RWPE2 (cell line): ENCODE measurements around the gene TINCR.

ENCODE experiments used
- ATAC-seq: fragments of 200-7000 bp; cut with Tn5 transposase; 3 replicates; pipeline ENCODE4 v1.9.1; 2021; ENCODE audit warnings: low read depth
- DNase-seq: peaks from one replicate; pipeline ENCODE4 v3.0.0-alpha.2; 2020; ENCODE audit warnings: low spot score
- H3K27ac ChIP-seq: fragments of 450-650 bp; 2 replicates; pipeline ENCODE4 v1.5.1; 2017; ENCODE audit warnings: mild to moderate bottlenecking; ENCODE audit not compliant: poor library complexity, severe bottlenecking
- H3K27me3 ChIP-seq: fragments of 250-450 bp; sonication (Bioruptor Pico); 2 replicates; pipeline ENCODE4 v1.5.1; 2021; ENCODE audit warnings: mild to moderate bottlenecking, moderate library complexity; ENCODE audit not compliant: insufficient read depth, poor library complexity, severe bottlenecking
- H3K36me3 ChIP-seq: fragments of 250-450 bp; sonication (Bioruptor Pico); 2 replicates; pipeline ENCODE4 v1.5.1; 2020; ENCODE audit warnings: low read depth, mild to moderate bottlenecking, moderate library complexity
- H3K4me1 ChIP-seq: fragments of 250-450 bp; sonication (Bioruptor Pico); 2 replicates; pipeline ENCODE4 v1.5.1; 2021; ENCODE audit warnings: mild to moderate bottlenecking, moderate library complexity; ENCODE audit not compliant: insufficient read depth, poor library complexity, severe bottlenecking
- H3K4me3 ChIP-seq: fragments of 250-450 bp; sonication (Bioruptor Pico); 2 replicates; pipeline ENCODE4 v1.5.1; 2021; ENCODE audit warnings: mild to moderate bottlenecking, moderate library complexity; ENCODE audit not compliant: severe bottlenecking
- H3K9me3 ChIP-seq: fragments of 250-450 bp; sonication (Bioruptor Pico); 2 replicates; pipeline ENCODE4 v1.5.1; 2021; ENCODE audit warnings: mild to moderate bottlenecking, moderate library complexity; ENCODE audit not compliant: severe bottlenecking
- CTCF ChIP-seq: fragments of 450-650 bp; IDR thresholded peaks from one replicate; pipeline ENCODE4 v1.5.1; 2017; ENCODE audit warnings: mild to moderate bottlenecking, moderate library complexity; ENCODE audit not compliant: poor library complexity, severe bottlenecking

The TINCR gene

GRCh38 chr19:5579286-5579685 is 11.5 kb upstream of the TINCR start:
- ATAC-seq (no peak), DNase-seq (no peak)
- Histone ChIP-seq H3K27ac (no peak overlapping the region), H3K4me1 (peaks cover 5% of the 10 kb centered on the region), H3K4me3 (no peak overlapping the region), H3K27me3 (no peaks in the 10 kb centered on the region), H3K9me3 (no peaks in the 10 kb centered on the region), H3K36me3 (no peaks in the 10 kb centered on the region)
- no peak for TF ChIP-seq CTCF

GRCh38 chr19:5578097-5578846 is 10.5 kb upstream of the TINCR start:
- Histone ChIP-seq H3K36me3 (no peaks in the 10 kb centered on the region), H3K4me3 (peak overlapping the region; percentile 14), H3K4me1 (peaks cover 5% of the 10 kb centered on the region), H3K27me3 (no peaks in the 10 kb centered on the region), H3K27ac (no peak overlapping the region), H3K9me3 (no peaks in the 10 kb centered on the region)
- peak; percentile 90 for TF ChIP-seq CTCF
- DNase-seq: no peak
- ATAC-seq: peak; percentile 82

DNA sequence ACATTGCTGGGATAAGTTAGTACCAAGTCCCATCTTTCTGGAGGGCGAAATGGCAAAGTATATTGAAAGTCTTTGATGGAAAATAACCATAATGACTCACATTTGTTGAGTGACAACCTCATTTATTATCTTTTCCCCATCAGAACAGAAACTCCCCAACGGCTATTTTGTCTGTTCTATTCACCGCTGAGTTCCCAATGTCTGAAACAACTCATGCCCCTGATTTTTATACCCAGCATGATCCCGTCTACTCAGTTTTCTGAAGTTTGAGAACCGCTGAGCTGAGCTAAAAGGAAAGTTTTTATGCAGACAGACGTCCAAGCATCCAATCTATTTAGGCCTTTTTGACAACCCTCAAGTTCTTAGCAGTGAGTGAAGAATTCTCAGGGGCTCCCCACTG is 7.8 kb upstream of the TINCR start:
- no peak overlapping the region for H3K4me3 ChIP-seq
- no peak for TF ChIP-seq CTCF

GRCh38 chr19:5572556-5573286 is 5.0 kb upstream of the TINCR start:
- H3K27ac ChIP-seq: no peak overlapping the region
- H3K36me3 ChIP-seq: no peaks in the 10 kb centered on the region
- H3K9me3 ChIP-seq: no peaks in the 10 kb centered on the region
- H3K27me3 ChIP-seq: no peaks in the 10 kb centered on the region
- peaks cover under 1% of the 10 kb centered on the region for H3K4me1 ChIP-seq
- no peak for TF ChIP-seq CTCF
- DNase-seq (no peak), ATAC-seq (no peak)
- no peak overlapping the region for H3K4me3 ChIP-seq

More for the DNA sequence above, 7.8 kb upstream of the TINCR start:
- no peaks in the 10 kb centered on the region for H3K9me3 ChIP-seq
- peaks cover 5% of the 10 kb centered on the region for H3K4me1 ChIP-seq
- H3K27ac ChIP-seq: no peak overlapping the region
- no peaks in the 10 kb centered on the region for H3K36me3 ChIP-seq
- H3K27me3 ChIP-seq: no peaks in the 10 kb centered on the region
- DNase-seq: no peak
- no peak for ATAC-seq

GRCh38 chr19:5571777-5572176 is 4.0 kb upstream of the TINCR start:
- no peak overlapping the region for H3K4me3 ChIP-seq
- ATAC-seq: no peak
- H3K9me3 ChIP-seq: no peaks in the 10 kb centered on the region
- no peak for TF ChIP-seq CTCF
- H3K36me3 ChIP-seq: no peaks in the 10 kb centered on the region
- DNase-seq: no peak
- H3K27ac ChIP-seq: no peak overlapping the region
- no peaks in the 10 kb centered on the region for H3K4me1 ChIP-seq
- H3K27me3 ChIP-seq: peaks cover 6% of the 10 kb centered on the region
